GM19099 (cell line): ENCODE measurements around the gene NFKBIL1.

ENCODE experiments used
- POLR2A ChIP-seq: IDR thresholded peaks from 3 replicates; pipeline ENCODE4 v1.6.1; 2011; ENCODE audit warnings: low read depth; ENCODE audit not compliant: insufficient read length; ENCODE audit errors: extremely low read depth

NFKBIL1 gene

GRCh38 chr6:31548544-31548873 lies 1.1 kb downstream of the NFKBIL1 start:
- no peak for TF ChIP-seq POLR2A

DNA sequence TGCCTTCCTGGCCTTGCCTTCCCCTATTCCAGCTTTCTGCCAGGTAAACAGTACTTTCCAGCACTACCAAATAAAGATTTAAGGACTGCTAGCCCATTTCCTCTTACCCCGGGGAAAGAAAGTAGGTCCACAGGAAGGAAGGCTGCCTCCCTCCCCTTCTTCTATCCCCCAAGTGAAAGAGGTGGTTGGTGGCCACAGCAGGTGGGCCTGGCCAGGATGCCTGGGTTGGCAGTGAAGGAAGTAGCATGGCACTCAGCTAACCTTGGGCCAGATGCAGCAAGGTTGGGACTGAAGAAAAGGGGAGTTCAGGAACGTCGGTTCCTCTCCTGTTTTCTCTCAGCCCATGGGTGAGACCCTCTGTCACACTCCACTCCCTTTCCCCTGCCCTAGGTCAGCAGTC lies 8.9 kb downstream of the NFKBIL1 start:
- no peak for TF ChIP-seq POLR2A

DNA sequence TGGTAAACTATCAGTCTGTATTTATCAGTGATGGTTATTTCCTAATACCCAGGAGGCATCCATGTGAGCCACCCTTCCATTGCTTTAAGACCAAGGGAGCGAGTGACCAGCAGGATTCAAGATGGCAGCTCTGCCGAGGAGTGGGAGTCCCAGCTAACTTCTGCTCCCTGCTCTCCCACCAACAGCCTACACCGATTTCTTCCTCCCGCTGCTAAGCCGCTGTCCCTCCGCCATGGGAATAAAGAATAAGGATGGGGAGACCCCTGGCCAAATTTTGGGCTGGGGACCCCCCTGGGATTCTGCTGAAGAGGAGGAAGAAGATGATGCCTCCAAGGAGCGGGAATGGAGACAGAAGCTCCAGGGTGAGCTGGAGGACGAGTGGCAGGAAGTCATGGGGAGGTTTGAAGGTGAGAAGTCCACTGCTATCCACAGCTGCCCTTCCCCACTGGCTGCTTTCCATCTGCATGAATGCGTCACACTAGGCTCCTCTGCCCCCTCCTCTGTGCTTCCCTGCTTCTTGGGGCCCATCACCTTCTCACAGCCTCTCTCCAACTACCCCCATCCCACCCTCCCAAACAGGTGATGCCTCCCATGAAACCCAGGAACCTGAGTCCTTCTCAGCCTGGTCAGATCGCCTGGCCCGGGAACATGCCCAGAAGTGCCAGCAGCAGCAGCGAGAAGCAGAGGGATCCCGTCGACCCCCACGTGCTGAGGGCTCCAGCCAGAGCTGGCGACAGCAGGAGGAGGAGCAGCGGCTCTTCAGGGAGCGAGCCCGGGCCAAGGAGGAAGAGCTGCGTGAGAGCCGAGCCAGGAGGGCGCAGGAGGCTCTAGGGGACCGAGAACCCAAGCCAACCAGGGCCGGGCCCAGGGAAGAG lies 10.3 kb downstream of the NFKBIL1 start:
- TF ChIP-seq POLR2A = no peak

DNA sequence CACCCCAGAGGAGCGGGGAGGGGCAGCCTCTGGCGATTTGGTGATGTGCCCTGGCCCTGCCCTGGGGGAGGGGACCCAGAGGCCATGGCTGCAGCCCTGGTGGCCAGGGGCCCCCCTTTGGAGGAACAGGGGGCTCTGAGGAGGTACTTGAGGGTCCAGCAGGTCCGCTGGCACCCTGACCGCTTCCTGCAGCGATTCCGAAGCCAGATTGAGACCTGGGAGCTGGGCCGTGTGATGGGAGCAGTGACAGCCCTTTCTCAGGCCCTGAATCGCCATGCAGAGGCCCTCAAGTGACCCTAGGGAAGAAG lies 10.9 kb downstream of the NFKBIL1 start:
- TF ChIP-seq POLR2A = no peak

DNA sequence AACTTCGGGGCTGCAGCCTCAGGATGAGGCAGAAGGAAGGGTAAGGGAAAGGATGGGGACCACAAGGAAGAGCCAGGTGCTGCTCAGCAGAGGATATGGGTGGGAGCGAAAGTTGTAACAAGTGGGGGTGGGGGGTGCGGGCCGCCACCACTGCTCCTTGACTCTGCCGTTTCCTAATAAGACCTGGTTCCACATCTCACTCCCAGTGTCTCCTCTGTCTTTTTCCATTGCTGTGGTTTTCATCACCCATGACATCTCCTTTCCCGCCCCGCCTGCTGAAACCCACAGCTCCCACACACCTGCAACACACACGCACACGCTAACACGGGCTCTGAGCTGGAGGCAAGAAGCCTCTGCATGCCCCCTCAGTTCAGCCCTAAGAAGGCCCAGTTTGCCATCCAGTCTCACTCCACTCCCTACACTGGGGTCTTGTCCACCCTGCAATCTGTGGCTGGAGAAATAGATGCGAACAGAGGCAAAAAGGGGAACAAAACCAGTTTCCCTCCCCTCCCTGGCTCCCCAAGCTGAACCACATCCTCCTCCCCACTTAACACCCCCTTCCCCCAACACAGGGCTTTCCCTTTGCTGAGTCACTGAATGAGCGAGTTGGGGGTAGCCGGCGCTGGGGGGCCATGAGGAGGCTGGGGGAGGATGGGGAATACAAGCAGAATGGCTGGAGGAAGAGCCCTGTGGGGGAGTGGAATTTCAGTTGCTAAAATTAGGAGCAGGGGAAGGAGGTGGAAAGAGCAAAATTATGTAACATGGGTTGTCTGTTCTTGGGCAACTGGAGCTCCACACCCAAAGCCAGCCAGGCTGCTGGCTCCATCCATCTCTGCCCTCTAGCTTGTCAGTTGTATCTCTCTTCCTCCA lies 11.5 kb downstream of the NFKBIL1 start:
- TF ChIP-seq POLR2A = peak; percentile 58

- TF ChIP-seq POLR2A = no peak
These were observed 12.2 kb downstream of the NFKBIL1 start for GRCh38 chr6:31559606-31559957.

DNA sequence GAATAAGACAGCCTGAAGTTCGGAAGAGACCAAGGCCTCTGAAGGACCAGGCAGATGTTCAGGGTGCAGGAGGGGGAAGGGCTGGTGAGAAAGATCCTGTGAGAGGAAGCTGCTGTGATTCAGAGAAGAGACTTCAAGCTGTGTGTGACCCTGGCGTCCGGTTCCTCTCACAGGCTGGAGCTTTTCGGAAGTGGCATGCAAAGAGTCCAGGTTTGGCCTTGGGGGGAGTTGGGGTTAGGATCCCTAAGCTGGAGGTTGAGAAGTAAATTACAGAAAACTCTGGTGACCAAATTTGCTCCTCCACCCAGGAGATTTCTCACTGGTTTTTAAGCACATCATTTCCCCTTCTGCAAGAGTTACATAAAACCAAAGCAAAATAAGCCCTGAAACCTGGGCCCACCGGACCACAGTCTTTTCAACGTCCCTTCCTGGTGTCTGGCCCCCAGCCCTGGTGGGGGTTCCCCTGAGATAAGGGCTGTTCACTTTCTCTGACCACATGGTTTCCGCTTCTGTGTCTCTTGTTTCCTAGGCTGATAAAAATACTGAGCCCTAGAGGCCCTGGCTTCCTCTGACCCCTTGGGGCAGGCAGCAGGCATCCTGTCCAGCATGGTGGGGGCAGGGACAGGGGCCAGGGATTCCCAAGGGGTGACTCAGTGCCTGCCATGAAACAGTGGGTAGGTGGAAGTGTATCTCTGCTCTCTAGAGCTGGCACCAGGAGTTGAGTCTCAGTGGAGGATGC lies 12.7 kb downstream of the NFKBIL1 start:
- peak; percentile 52 for TF ChIP-seq POLR2A

GRCh38 chr6:31560697-31561058 lies 13.3 kb downstream of the NFKBIL1 start:
- no peak for TF ChIP-seq POLR2A

DNA sequence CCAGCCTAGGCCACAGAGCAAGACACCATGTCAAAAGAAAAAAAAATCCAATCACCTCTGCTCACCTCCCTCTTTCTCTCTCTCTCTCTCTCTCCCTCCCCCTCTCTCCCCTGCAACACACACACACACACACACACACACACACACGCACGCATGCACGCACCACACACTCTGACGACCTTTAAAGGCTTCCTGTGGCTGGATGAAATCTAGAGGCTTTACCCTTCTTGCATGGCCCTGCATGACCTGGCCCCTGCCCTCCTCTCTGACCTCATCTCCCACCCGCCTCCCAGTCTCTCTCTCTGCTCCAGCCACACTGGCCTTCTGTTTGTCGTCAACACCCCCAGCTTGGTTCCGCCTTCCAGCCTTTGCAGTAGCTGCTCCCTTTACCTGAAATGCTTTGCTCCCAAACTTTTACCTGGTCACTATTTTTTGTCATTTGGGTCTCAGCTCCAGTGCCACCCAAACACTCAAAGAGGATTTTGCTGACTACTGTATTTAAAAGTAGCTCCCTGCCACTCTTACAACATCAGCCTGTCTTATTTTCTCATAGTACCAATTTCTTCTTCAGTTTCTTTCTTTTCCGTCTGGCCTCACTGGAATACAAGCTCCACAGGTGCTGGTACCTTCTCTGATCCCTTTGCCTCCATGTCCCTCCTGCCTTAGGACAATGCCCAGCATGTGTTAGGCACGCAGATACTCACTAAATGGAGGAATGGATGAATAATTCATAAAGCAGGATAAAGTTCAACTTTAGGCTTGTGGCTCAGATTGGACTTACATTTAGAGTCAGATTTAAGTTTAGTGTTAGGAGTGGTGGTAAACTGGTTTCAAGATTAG lies 20.3 kb downstream of the NFKBIL1 start:
- no peak for TF ChIP-seq POLR2A

GRCh38 chr6:31568537-31568961 lies 21.1 kb downstream of the NFKBIL1 start:
- peak; percentile 51 for TF ChIP-seq POLR2A

- no peak for TF ChIP-seq POLR2A
These were observed 22.6 kb downstream of the NFKBIL1 start for GRCh38 chr6:31569861-31570536.

DNA sequence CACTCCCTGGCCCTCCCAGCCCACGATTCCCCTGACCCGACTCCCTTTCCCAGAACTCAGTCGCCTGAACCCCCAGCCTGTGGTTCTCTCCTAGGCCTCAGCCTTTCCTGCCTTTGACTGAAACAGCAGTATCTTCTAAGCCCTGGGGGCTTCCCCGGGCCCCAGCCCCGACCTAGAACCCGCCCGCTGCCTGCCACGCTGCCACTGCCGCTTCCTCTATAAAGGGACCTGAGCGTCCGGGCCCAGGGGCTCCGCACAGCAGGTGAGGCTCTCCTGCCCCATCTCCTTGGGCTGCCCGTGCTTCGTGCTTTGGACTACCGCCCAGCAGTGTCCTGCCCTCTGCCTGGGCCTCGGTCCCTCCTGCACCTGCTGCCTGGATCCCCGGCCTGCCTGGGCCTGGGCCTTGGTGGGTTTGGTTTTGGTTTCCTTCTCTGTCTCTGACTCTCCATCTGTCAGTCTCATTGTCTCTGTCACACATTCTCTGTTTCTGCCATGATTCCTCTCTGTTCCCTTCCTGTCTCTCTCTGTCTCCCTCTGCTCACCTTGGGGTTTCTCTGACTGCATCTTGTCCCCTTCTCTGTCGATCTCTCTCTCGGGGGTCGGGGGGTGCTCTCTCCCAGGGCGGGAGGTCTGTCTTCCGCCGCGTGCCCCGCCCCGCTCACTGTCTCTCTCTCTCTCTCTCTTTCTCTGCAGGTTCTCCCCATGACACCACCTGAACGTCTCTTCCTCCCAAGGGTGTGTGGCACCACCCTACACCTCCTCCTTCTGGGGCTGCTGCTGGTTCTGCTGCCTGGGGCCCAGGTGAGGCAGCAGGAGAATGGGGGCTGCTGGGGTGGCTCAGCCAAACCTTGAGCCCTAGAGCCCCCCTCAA lies 24.9 kb downstream of the NFKBIL1 start, which contains the start of gene LTA:
Gene LTA, plus strand, starts transcription at position 249 of the 871 bp plus-strand sequence. Its CDS starts 454 bp downstream, at position 703.
- TF ChIP-seq POLR2A = peak; percentile 94
